Measurements from ENCODE around the gene TLL2. TPM values are rescaled to one million over a fixed set of nuclear protein-coding genes. Genes with fewer than 3 reads are reported as not detected.

TLL2 gene
- total RNA-seq, 1 experiment from 2014 or later, result 0.14 TPM

DNA sequence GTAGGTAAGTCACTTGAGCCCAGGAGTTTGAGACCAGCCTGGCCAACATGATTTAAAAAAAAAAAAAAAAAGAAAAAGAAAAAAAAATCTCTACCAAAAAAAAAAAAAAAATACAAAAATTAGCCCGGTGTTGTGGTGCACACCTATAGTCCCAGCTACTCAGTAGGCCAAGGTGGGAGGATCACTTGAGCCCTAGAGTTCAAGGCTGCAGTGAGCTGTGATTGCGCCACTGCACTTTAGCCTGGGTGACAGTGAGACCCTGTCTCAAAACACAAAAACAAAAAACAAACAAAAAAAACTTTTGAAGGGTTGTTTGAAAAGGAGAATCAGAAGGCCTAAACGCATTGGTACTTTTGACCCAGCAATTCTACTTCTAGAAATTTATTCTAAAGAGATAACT is 13.7 kb downstream of the TLL2 start:
- Histone ChIP-seq H3K9me3 (no peaks in the 10 kb centered on the region), H3K4me3 (ENCODE audit: low read depth, low read length) (no peak overlapping the region), H3K27me3 (replicated peaks; ENCODE audit: control insufficient read depth, insufficient read depth, low read length) (no peaks in the 10 kb centered on the region), H3K4me1 (no peaks in the 10 kb centered on the region), H3K36me3 (ENCODE audit: control insufficient read depth, insufficient read depth, low read length) (no peaks in the 10 kb centered on the region)
- Mint-ChIP-seq H3K36me3 (ENCODE audit: insufficient read depth, unreplicated experiment) (no peaks in the 10 kb centered on the region), H3K27ac (ENCODE audit: unreplicated experiment) (no peak overlapping the region), H3K27me3 (ENCODE audit: insufficient read depth, unreplicated experiment) (peaks cover 17% of the 10 kb centered on the region), H3K4me3 (ENCODE audit: unreplicated experiment) (no peak overlapping the region), H3K4me1 (ENCODE audit: low read depth, unreplicated experiment) (no peaks in the 10 kb centered on the region), H3K9me3 (ENCODE audit: unreplicated experiment) (no peaks in the 10 kb centered on the region)
- BruUV-seq (replicated peaks), result no TSS peak
- intact Hi-C loops (cut with micrococcal nuclease; ENCODE audit: unreplicated experiment), result no loop called here
- ChIA-PET CTCF (no interaction called here), POLR2A (no interaction called here)
- DNase-seq, result no peak
- TF ChIP-seq, protein P1, sequence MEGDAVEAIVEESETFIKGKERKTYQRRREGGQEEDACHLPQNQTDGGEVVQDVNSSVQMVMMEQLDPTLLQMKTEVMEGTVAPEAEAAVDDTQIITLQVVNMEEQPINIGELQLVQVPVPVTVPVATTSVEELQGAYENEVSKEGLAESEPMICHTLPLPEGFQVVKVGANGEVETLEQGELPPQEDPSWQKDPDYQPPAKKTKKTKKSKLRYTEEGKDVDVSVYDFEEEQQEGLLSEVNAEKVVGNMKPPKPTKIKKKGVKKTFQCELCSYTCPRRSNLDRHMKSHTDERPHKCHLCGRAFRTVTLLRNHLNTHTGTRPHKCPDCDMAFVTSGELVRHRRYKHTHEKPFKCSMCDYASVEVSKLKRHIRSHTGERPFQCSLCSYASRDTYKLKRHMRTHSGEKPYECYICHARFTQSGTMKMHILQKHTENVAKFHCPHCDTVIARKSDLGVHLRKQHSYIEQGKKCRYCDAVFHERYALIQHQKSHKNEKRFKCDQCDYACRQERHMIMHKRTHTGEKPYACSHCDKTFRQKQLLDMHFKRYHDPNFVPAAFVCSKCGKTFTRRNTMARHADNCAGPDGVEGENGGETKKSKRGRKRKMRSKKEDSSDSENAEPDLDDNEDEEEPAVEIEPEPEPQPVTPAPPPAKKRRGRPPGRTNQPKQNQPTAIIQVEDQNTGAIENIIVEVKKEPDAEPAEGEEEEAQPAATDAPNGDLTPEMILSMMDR (IDR thresholded peaks at IDR 0.05; ENCODE audit: insufficient read depth in 1 of 2, low read depth in 1 of 2, low read length in 1 of 2, severe bottlenecking in 1 of 2, unreplicated experiment in 1 of 2), result no peak

DNA sequence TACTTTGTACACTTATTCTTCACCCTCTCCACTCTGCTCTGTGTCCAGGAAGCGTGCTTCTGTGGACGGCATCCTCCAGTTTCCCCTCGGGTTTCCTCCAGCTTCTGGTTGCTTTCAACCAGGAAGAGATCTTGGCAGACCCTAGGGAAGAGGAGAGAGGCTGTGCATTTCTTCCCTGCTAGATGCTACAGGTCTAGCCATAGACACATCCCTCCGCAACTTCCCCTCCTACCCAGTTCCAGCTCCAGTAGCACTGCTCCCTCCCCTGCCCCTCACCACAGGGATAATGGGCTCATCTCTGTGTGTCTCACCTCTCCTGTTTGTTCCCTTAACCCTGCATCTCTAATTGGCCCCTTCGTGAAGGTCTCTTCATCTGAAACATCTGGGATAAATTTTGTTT is 16.3 kb downstream of the TLL2 start:
- POLR2A ChIA-PET, result no interaction called here
- no peaks in the 10 kb centered on the region for H3K9me3 Mint-ChIP-seq (ENCODE audit: unreplicated experiment)
- CTCF ChIA-PET, result no interaction called here
- H3K36me3 Mint-ChIP-seq (ENCODE audit: insufficient read depth, unreplicated experiment), result no peaks in the 10 kb centered on the region
- Histone ChIP-seq H3K4me1 (no peaks in the 10 kb centered on the region), H3K27me3 (replicated peaks; ENCODE audit: control insufficient read depth, insufficient read depth, low read length) (no peaks in the 10 kb centered on the region), H3K36me3 (ENCODE audit: control insufficient read depth, insufficient read depth, low read length) (no peaks in the 10 kb centered on the region), H3K9me3 (no peaks in the 10 kb centered on the region), H3K4me3 (ENCODE audit: low read depth, low read length) (no peak overlapping the region)
- peaks cover 25% of the 10 kb centered on the region for H3K27me3 Mint-ChIP-seq (ENCODE audit: insufficient read depth, unreplicated experiment)
- intact Hi-C loops (cut with micrococcal nuclease; ENCODE audit: unreplicated experiment), result no loop called here
- no TSS peak for BruUV-seq (replicated peaks)
- no peak overlapping the region for H3K4me3 Mint-ChIP-seq (ENCODE audit: unreplicated experiment)
- no peak for DNase-seq
- no peak overlapping the region for H3K27ac Mint-ChIP-seq (ENCODE audit: unreplicated experiment)
- H3K4me1 Mint-ChIP-seq (ENCODE audit: low read depth, unreplicated experiment), result no peaks in the 10 kb centered on the region
- TF ChIP-seq, protein P1 (IDR thresholded peaks at IDR 0.05; ENCODE audit: insufficient read depth in 1 of 2, low read depth in 1 of 2, low read length in 1 of 2, severe bottlenecking in 1 of 2, unreplicated experiment in 1 of 2), result no peak

DNA sequence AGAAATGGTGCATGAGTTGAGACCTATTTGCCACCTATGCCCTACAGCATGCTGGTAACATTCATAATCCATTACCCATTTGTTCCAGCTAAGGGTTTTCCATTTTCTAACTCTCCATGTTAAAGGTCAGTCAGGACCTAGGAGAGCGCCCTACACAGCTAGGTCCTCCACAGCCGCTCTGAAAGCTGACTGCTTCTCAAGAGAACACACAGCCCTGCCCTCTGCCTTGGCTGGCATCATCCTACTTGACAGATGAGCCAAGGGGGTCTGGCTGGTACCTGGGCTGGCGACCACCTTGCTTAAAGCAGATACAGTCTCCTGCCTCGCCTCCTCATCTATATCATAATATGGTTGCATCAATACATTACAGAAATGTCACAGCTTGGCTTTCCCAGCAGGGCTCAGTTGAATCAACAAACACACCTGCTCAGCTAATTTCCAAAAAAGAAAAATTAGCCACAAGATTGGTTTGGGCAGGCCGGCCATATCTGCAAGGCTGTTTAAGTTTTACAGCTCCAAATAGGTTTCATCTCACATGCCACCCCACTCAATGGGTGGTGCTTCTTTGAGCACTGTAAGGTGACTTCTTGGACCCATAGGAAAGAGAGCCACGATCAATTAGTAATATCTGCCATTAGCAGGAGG is 17.3 kb downstream of the TLL2 start:
- BruUV-seq (replicated peaks), result no TSS peak
- ChIA-PET CTCF (interaction anchor here (1.3 kb wide), 1 partner anchor 15 kb away, joined by 5 read pairs; no protein-coding TSS in a partner anchor), POLR2A (no interaction called here)
- Histone ChIP-seq H3K4me1 (no peaks in the 10 kb centered on the region), H3K9me3 (no peaks in the 10 kb centered on the region), H3K27me3 (replicated peaks; ENCODE audit: control insufficient read depth, insufficient read depth, low read length) (no peaks in the 10 kb centered on the region), H3K36me3 (ENCODE audit: control insufficient read depth, insufficient read depth, low read length) (no peaks in the 10 kb centered on the region), H3K4me3 (ENCODE audit: low read depth, low read length) (no peak overlapping the region)
- DNase-seq, result peak in 1 of 2 experiments; percentile 49
- Mint-ChIP-seq H3K36me3 (ENCODE audit: insufficient read depth, unreplicated experiment) (no peaks in the 10 kb centered on the region), H3K4me1 (ENCODE audit: low read depth, unreplicated experiment) (no peaks in the 10 kb centered on the region), H3K4me3 (ENCODE audit: unreplicated experiment) (no peak overlapping the region), H3K27me3 (ENCODE audit: insufficient read depth, unreplicated experiment) (peaks cover 17% of the 10 kb centered on the region), H3K9me3 (ENCODE audit: unreplicated experiment) (no peaks in the 10 kb centered on the region), H3K27ac (ENCODE audit: unreplicated experiment) (no peak overlapping the region)
- TF ChIP-seq, protein P1 (IDR thresholded peaks at IDR 0.05; ENCODE audit: insufficient read depth in 1 of 2, low read depth in 1 of 2, low read length in 1 of 2, severe bottlenecking in 1 of 2, unreplicated experiment in 1 of 2), result no peak
- intact Hi-C loops (cut with micrococcal nuclease; ENCODE audit: unreplicated experiment), result no loop called here
